PC-3 (cell line): Measurements from ENCODE around the gene DYNLL1. TPM values are rescaled to one million over a fixed set of nuclear protein-coding genes. Genes with fewer than 3 reads are reported as not detected.

ENCODE experiments used
- ATAC-seq: fragments of 200-7000 bp; cut with Tn5 transposase; 2 replicates; pipeline ENCODE4 v1.9.1; 2020; ENCODE audit warnings: mild to moderate bottlenecking, moderate library complexity
- BruUV-seq: library from RNA; stranded (reverse); fragments of 400-500 nt; replicated peaks from 2 replicates; lab custom pipeline; 2021; lab: Mats Ljungman, UMichigan
- CTCF ChIA-PET: fragments of 300-600 bp; sonication (Branson Sonifier 250); formaldehyde crosslinking; loops from one replicate; lab custom pipeline; 2022; ENCODE audit warnings: antibody characterized with exemption; lab: Charles Lee
- POLR2A ChIA-PET: fragments of 300-600 bp; sonication (Branson Sonifier 250); formaldehyde crosslinking; loops from one replicate; lab custom pipeline; 2022; ENCODE audit warnings: antibody characterized with exemption; ENCODE audit not compliant: unreplicated experiment; lab: Charles Lee
- DNase-seq: peaks from one replicate; pipeline ENCODE4 v3.0.0-alpha.2; 2015
- H2AFZ ChIP-seq: fragments of 300-600 bp; sonication (generic); 2 replicates; pipeline ENCODE4 v1.6.0; 2016; ENCODE audit warnings: antibody characterized with exemption, low read length
- H3F3A ChIP-seq: fragments of 300-600 bp; sonication (generic); one replicate; pipeline ENCODE4 v1.6.0; 2017; ENCODE audit warnings: antibody characterized with exemption, low read length, control low read depth, mild to moderate bottlenecking; ENCODE audit not compliant: unreplicated experiment
- H3K27ac ChIP-seq: fragments of 300-600 bp; sonication (generic); 2 replicates; pipeline ENCODE4 v1.5.1; 2016; ENCODE audit warnings: mild to moderate bottlenecking, low read length
- H3K27me3 ChIP-seq: fragments of 300-600 bp; sonication (generic); 2 replicates; pipeline ENCODE4 v1.6.1; 2016; ENCODE audit warnings: low read length, mixed read lengths
- H3K36me3 ChIP-seq: fragments of 300-600 bp; sonication (generic); 2 replicates; pipeline ENCODE4 v1.6.1; 2016; ENCODE audit warnings: low read depth, mixed run types, low read length, mixed read lengths
- H3K4me1 ChIP-seq: fragments of 300-600 bp; sonication (generic); 2 replicates; pipeline ENCODE4 v1.5.1; 2016; ENCODE audit warnings: low read length; ENCODE audit not compliant: insufficient read depth
- H3K4me2 ChIP-seq: fragments of 300-600 bp; sonication (generic); 2 replicates; pipeline ENCODE4 v1.6.0; 2016; ENCODE audit warnings: low read length
- H3K4me3 ChIP-seq: fragments of 300-600 bp; sonication (generic); 2 replicates; pipeline ENCODE4 v1.5.1; 2016; ENCODE audit warnings: mild to moderate bottlenecking, low read length, mixed read lengths
- H3K79me2 ChIP-seq: fragments of 300-600 bp; sonication (generic); 2 replicates; pipeline ENCODE4 v1.6.1; 2017; ENCODE audit warnings: low read length, mixed read lengths
- H3K9ac ChIP-seq: fragments of 300-600 bp; sonication (generic); 2 replicates; pipeline ENCODE4 v1.6.0; 2016; ENCODE audit warnings: mild to moderate bottlenecking, low read length
- H3K9me2 ChIP-seq: fragments of 300-600 bp; sonication (generic); replicated peaks from 2 replicates; pipeline ENCODE4 v1.6.1; 2016; ENCODE audit warnings: mixed run types, low read length, mixed read lengths
- H3K9me3 ChIP-seq: fragments of 300-600 bp; sonication (generic); 2 replicates; pipeline ENCODE4 v1.6.1; 2016; ENCODE audit warnings: low read length, mixed read lengths
- H4K20me1 ChIP-seq: fragments of 300-600 bp; sonication (generic); 2 replicates; pipeline ENCODE4 v1.6.1; 2016; ENCODE audit warnings: low read length, mixed read lengths
- CTCF ChIP-seq: fragments of 300-600 bp; sonication (generic); conservative IDR thresholded peaks from 2 replicates; pipeline ENCODE4 v1.5.1; 2017; ENCODE audit warnings: antibody characterized with exemption, low read depth, mild to moderate bottlenecking, low read length
- EZH2 ChIP-seq: fragments of 300-600 bp; sonication (generic); IDR thresholded peaks from one replicate; pipeline ENCODE4 v1.6.1; 2017; ENCODE audit warnings: antibody characterized with exemption, mild to moderate bottlenecking, low read length; ENCODE audit not compliant: unreplicated experiment
- EZH2phosphoT487 ChIP-seq: fragments of 300-600 bp; sonication (generic); IDR thresholded peaks from 2 replicates; pipeline ENCODE4 v1.6.1; 2018; ENCODE audit warnings: mild to moderate bottlenecking, antibody characterized with exemption, low read length, borderline replicate concordance
- intact Hi-C: fragments of 100-400 bp; cut with micrococcal nuclease; formaldehyde crosslinking; loops from 2 replicates; pipeline ENCODE4 v1.9.0; 2023
- total RNA-seq: library from RNA; depleted of rRNA; stranded (reverse); fragments of >200 nt; gene quantifications from 2 replicates; pipeline ENCODE4 v1.2.3, GENCODE V29; 2014

The DYNLL1 gene
- total RNA-seq, 1 experiment from 2014 or later = 396 TPM

- BruUV-seq = no TSS peak
- ChIA-PET POLR2A (interaction anchor here (1.0 kb wide), 1 partner anchor 21 kb away, joined by 5 read pairs; no protein-coding TSS in a partner anchor), CTCF (no interaction called here)
- Histone ChIP-seq H3K4me2 (peak overlapping the region; percentile 96), H3K4me1 (peaks cover 24% of the 10 kb centered on the region), H4K20me1 (peaks cover 18% of the 10 kb centered on the region), H3K27me3 (no peaks in the 10 kb centered on the region), H3K4me3 (peak overlapping the region; percentile 95), H3K79me2 (peaks cover 45% of the 10 kb centered on the region), H3K9me3 (no peaks in the 10 kb centered on the region), H3K27ac (no peak overlapping the region), H3K9me2 (no peaks in the 10 kb centered on the region), H3K36me3 (peaks cover 13% of the 10 kb centered on the region), H3F3A (no peaks in the 10 kb centered on the region), H2AFZ (peak overlapping the region; percentile 82), H3K9ac (peak overlapping the region; percentile 95)
- ATAC-seq (peak; percentile 2), DNase-seq (no peak)
- TF ChIP-seq EZH2phosphoT487 (no peak), EZH2 (no peak), CTCF (no peak)
- intact Hi-C loops = loop anchor here (1.0 kb wide), 1 partner anchor 34 kb away; the partner anchor contains the start of gene COQ5
Observed at GRCh38 chr12:120495186-120495730, 655 bp upstream of the DYNLL1 start.

- POLR2A ChIA-PET = interaction anchor here (0.5 to 1.3 kb wide), 9 partner anchors 8 to 235 kb away, joined by 3 to 33 read pairs (median 3); partner anchors contain the start of genes POP5 and SRSF9
- Histone ChIP-seq H3K9me2 (no peaks in the 10 kb centered on the region), H3K27me3 (no peaks in the 10 kb centered on the region), H3K4me1 (peaks cover 24% of the 10 kb centered on the region), H2AFZ (peak overlapping the region; percentile 43; the same call in 1 of the 2 replicates), H3K27ac (peak overlapping the region; percentile 54), H3K4me2 (peak overlapping the region; percentile 96), H3K9me3 (no peaks in the 10 kb centered on the region), H3K4me3 (peak overlapping the region; percentile 95), H3K36me3 (peaks cover 13% of the 10 kb centered on the region), H4K20me1 (peaks cover 18% of the 10 kb centered on the region), H3K9ac (peak overlapping the region; percentile 95), H3K79me2 (peaks cover 45% of the 10 kb centered on the region), H3F3A (no peaks in the 10 kb centered on the region)
- TSS peak; percentile 63 for BruUV-seq
- peak; percentile 42 for DNase-seq
- peak; percentile 23 for ATAC-seq
- intact Hi-C loops = loop anchor here (1.0 to 2.0 kb wide), 2 partner anchors 22 to 38 kb away; partner anchors contain the start of gene RNF10
- CTCF ChIA-PET = no interaction called here
- TF ChIP-seq CTCF = peak; percentile 42; the same call in 1 of the 2 replicates
- no peak for TF ChIP-seq EZH2phosphoT487
- no peak for TF ChIP-seq EZH2
Observed at GRCh38 chr12:120496413-120497340, 764 bp downstream of the DYNLL1 start.
